Skeletal muscle tissue (tissue), 4 donors: ENCODE results near the gene AK4. TPM values are rescaled to one million over a fixed set of nuclear protein-coding genes. Genes with fewer than 3 reads are reported as not detected.
"Not testable (repeated sequence)": the region's sequence is repeated elsewhere in the genome, so short reads cannot be mapped to it uniquely, and the experiment has no call there.

ENCODE experiments used
- H3K27ac ChIP-seq: one replicate; pipeline ENCODE4 v1.7.0; 2013; ENCODE audit warnings: mild to moderate bottlenecking, low read depth, low read length, inconsistent platforms
- H3K27me3 ChIP-seq, 3 donors: one replicate each; pipeline ENCODE4 v1.7.0; 2013; ENCODE audit warnings: low read length in 3 of 3; ENCODE audit not compliant: control insufficient read depth in 3 of 3, insufficient read depth in 3 of 3
- H3K36me3 ChIP-seq, 3 donors: one replicate each; pipeline ENCODE4 v1.7.0; 2013; ENCODE audit warnings: low read length in 3 of 3; ENCODE audit not compliant: control insufficient read depth in 3 of 3, insufficient read depth in 3 of 3
- H3K4me1 ChIP-seq, 3 donors: one replicate each; pipeline ENCODE4 v1.7.0; 2013; ENCODE audit warnings: low read length in 3 of 3, mild to moderate bottlenecking in 3 of 3; ENCODE audit not compliant: control insufficient read depth in 3 of 3, insufficient read depth in 3 of 3
- H3K4me3 ChIP-seq, 3 donors: one replicate each; pipeline ENCODE4 v1.7.0; 2013; ENCODE audit warnings: low read length in 3 of 3
- H3K9ac ChIP-seq, 3 donors: one replicate each; pipeline ENCODE4 v1.7.0; 2013; ENCODE audit warnings: low read length in 3 of 3, mild to moderate bottlenecking in 3 of 3, moderate library complexity in 2 of 3, low read depth in 1 of 3
- H3K9me3 ChIP-seq, 3 donors: one replicate each; pipeline ENCODE4 v1.7.0; 2013; ENCODE audit warnings: low read length in 3 of 3; ENCODE audit not compliant: control insufficient read depth in 3 of 3
- total RNA-seq: library from RNA; depleted of rRNA; stranded (reverse); fragments of >200 nt; gene quantifications from one replicate; pipeline ENCODE4 v1.2.3, GENCODE V29; 2014
- donor health status: Osteomylitis.

Gene AK4
- total RNA-seq, 1 donor from 2014 or later = 6.8 TPM

DNA sequence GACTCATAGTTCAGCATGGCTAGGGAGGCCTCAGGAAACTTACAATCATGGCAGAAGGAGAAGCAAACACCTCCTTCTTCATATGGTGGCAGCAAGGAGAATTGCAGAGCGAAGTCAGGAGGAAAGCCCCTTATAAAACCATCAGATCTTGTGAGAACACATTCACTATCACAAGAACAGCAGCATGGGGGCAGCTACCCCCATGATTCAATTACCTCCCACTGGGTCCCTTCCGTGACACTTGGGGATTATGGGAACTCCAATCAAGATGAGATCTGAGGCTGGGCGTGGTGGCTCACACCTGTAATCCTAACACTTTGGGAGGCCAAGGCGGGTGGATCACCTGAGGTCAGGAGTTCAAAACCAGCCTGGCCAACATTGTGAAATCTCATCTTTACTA is 18.9 kb upstream of the AK4 start:
- not testable (repeated sequence) for H3K27me3 ChIP-seq

DNA sequence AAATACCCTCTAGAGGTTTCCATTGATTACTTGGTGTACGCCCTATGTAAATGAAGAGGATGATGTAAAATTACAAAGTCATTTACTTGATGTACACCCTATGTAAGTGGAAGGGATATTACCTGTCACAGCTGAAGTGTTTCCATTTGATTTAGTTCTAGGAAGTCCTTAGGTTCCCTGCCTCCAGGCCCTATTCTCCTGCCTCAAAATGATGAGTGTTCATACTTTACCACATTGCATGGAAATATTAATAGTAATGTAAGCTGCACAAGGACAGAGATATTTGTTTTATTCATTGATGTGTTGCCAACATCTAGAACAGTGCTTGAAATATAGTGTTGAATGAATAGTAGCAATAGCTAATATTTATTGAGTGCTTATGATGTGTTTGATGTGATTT is 9.5 kb upstream of the AK4 start:
- Histone ChIP-seq H3K27ac (no peak overlapping the region), H3K36me3 (no peaks in the 10 kb centered on the region), H3K4me1 (no peaks in the 10 kb centered on the region), H3K9ac (no peak overlapping the region), H3K9me3 (no peaks in the 10 kb centered on the region), H3K4me3 (no peak overlapping the region), H3K27me3 (no peaks in the 10 kb centered on the region)

More for the DNA sequence above, 18.9 kb upstream of the AK4 start:
- H3K4me1 ChIP-seq, H3K36me3 ChIP-seq, H3K27ac ChIP-seq, H3K4me3 ChIP-seq, H3K9me3 ChIP-seq, H3K9ac ChIP-seq: not testable (repeated sequence)

DNA sequence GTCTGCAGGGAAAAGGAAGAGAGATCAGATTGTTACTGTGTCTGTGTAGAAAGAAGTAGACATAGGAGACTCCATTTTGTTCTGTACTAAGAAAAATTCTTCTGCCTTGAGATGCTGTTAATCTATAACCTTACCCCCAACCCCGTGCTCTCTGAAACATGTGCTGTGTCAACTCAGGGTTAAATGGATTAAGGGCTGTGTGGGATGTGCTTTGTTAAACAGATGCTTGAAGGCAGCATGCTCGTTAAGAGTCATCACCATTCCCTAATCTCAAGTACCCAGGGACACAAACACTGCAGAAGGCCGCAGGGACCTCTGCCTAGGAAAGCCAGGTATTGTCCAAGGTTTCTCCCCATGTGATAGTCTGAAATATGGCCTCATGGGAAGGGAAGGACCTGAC is 8.2 kb upstream of the AK4 start:
- H3K4me3 ChIP-seq, H3K9me3 ChIP-seq, H3K36me3 ChIP-seq, H3K9ac ChIP-seq, H3K27ac ChIP-seq, H3K4me1 ChIP-seq, H3K27me3 ChIP-seq: not testable (repeated sequence)

DNA sequence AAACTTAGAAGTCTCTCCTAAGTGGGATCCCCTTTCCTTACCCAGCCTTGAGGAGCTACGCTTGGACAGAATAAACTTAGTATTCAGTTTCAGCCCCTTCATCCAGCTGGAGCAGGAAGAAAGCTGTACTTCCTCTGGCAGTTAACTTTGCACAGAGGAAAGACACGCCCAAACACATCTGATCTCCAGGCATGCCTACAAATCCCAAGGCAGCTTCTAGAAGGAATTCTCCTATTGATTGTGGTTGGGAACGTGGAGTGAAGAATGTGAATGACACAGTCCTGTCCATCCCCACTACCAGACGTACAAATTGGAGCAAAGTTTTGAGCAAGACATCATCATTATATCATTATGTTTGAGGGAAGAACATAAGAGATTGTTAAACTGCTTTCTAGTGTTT is 6.6 kb upstream of the AK4 start:
- Histone ChIP-seq H3K36me3 (no peaks in the 10 kb centered on the region), H3K9ac (no peak overlapping the region), H3K4me3 (no peak overlapping the region), H3K27ac (no peak overlapping the region), H3K9me3 (no peaks in the 10 kb centered on the region), H3K27me3 (peaks cover 4 to 11% (median 5%) of the 10 kb centered on the region in 3 donors), H3K4me1 (no peaks in the 10 kb centered on the region)

DNA sequence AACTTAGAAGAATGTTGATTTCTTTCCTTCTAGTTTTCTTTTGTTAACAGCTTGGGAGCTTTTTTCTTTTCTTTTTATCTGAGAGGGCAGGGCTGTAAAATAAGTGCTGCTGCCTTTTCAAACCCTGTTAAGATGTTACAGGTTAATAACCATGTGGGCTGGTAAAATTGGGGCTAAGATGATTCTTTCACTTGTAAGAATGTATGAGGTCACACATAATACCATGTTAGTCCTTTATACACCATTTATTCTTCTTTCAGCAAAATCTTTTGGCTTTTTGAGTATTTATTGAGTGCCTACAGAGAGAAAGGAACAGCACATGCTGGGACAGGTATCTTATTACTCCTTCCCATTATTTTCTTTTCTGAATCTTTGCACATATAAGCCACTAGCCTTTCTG is 6.1 kb upstream of the AK4 start:
- no peaks in the 10 kb centered on the region for H3K9me3 ChIP-seq
- peaks cover 2% of the 10 kb centered on the region in 3 donors for H3K4me1 ChIP-seq
- no peaks in the 10 kb centered on the region for H3K36me3 ChIP-seq
- H3K27ac ChIP-seq = no peak overlapping the region
- H3K4me3 ChIP-seq = no peak overlapping the region
- peaks cover 4 to 17% (median 10%) of the 10 kb centered on the region in 3 donors for H3K27me3 ChIP-seq
- no peak overlapping the region for H3K9ac ChIP-seq

DNA sequence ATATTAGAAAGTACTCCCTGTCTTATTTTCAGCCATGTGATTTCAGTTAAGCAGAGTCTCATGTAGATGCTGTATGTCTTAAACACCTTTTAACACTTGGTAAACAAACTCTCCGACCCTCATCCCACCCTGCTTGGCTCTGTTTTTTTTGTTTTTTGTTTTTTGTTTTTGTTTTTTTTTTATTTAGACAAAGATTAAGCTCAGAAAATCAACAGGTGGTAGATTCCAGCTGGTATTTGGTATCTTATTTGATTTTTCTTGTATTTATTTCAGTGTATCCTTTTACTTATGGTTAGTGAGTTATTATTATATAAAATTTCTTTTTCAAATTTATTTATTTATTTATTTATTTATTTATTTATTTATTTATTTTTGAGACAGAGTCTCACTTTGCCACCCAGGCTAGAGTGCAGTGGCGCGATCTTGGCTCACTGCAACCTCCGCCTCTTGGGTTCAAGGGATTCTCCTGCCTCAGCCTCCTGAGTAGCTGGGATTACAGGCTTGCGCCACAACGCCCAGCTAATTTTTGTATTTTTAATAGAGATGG is 4.8 kb upstream of the AK4 start:
- H3K27ac ChIP-seq, H3K4me3 ChIP-seq, H3K4me1 ChIP-seq, H3K36me3 ChIP-seq, H3K9ac ChIP-seq, H3K9me3 ChIP-seq: not testable (repeated sequence)
- peaks cover 4 to 24% (median 13%) of the 10 kb centered on the region in 3 donors for H3K27me3 ChIP-seq

DNA sequence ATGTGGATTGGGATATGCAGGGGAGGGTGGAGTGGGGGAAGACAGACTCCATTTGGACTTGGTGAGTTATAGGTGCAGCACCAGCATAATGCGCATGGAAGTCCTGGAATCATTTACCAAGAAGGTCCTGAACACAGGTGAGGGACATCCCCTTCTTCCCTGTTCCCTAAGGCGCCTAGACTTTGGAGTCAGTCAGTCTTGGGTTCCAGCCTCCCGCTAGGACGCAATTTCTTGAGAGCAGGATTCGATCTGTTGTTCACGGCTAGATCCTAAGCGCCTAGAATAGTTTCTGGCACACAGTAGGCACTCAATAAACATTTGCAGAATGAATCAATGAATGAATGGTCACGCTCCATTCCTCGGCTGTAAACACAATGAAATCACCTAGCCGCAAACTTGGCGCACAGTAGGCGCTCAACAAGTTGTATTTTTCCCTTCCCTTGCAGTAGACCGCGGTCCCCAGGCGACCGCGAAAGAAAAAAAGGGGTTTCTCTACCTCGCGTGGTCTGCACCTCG is 1.0 kb upstream of the AK4 start:
- Histone ChIP-seq H3K36me3 (no peaks in the 10 kb centered on the region), H3K27me3 (peaks cover 4 to 29% (median 13%) of the 10 kb centered on the region in 3 donors), H3K4me3 (peak overlapping the region; percentile 73 to 77 (median 75)), H3K9ac (peak overlapping the region; percentile 53 to 77 (median 70)), H3K4me1 (peaks cover 7 to 13% (median 9%) of the 10 kb centered on the region in 3 donors), H3K27ac (no peak overlapping the region), H3K9me3 (no peaks in the 10 kb centered on the region)

DNA sequence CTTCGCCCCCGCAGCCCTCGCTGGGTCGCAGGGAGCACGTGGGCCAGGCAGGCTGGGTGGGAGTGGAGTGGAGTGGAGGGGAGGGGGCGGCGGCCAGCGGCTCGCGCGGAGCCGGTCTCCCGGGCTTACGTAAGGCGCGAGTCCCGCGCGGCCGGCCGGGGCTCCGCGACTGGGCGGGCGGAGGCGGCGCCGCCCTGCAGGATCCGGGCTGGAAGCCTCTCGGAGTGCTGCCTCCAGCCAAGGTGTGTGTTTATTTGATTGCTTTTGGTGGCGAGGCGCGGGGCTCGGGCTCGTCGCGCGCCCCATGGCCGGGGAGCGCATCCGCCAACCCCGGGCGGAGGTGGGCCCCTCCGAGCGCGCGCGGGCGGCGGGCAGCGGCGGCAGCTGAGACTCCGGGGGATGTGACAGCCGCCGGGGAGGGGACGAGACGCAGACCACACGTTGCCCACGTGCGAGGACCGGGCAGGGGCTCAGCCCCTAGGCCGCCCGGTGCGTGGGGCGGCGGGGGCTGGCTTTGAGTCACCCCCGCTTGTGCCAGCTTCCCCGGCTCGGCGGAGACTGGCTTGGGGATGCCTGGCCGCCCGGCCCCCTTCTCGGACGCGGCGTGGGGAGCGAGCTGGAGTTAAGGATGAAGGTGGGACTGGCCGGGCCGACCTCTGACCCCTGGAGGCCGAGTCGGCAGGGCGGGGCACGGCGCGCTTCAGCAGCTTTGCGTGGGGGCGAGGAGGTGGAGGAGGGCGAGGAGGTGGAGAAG is 402 bp upstream of the AK4 start:
- peak overlapping the region; percentile 12 for H3K27ac ChIP-seq
- H3K4me1 ChIP-seq = peaks cover 7 to 13% (median 9%) of the 10 kb centered on the region in 3 donors
- no peaks in the 10 kb centered on the region for H3K9me3 ChIP-seq
- H3K9ac ChIP-seq = peak overlapping the region; percentile 64 to 77 (median 70)
- H3K27me3 ChIP-seq = peaks cover 4 to 29% (median 13%) of the 10 kb centered on the region in 3 donors
- no peaks in the 10 kb centered on the region for H3K36me3 ChIP-seq
- H3K4me3 ChIP-seq = peak overlapping the region; percentile 73 to 77 (median 75)

DNA sequence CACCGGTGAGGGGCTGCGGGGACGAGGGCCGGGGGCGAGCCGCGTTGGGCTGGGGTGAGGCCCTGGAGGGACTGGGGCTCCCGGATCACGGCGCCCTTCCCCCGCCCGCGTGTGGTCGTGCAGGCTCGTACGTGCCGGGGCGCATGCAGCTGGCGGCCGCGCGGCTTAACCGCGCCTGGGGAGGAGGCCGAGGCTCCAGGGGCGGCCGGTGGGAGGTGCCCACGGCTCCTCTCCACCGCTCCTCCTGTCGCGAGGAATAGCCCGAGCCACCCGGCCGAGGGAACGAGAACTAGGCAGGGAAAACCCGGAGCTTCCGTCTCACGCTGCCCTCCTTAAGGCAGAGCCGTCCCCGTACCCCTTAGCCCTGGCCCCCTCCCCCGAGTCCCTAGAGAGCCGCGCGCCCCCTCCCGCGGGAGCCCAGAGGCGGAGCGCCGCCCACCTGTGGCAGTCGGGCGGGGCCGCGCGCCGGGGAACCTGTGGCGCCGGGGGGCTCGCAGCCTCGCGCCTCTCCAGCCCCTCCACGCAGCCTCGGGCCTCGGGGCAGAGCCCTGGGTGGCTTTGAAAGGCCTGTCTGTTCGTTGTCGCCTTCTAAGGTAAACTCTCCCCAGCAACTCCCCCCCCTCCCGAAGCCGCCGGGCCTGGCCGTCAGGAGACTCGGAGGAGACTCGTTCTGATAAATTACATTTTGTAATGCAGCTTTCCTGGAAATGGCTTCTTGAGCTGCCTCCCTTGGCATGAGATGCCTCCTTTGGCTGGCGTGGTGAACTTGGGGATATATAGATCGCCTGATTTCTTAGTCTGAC is 746 bp downstream of the AK4 start:
- peak overlapping the region in 2 of 3 donors; percentile 59 to 74 for H3K9ac ChIP-seq
- H3K36me3 ChIP-seq = no peaks in the 10 kb centered on the region
- H3K27ac ChIP-seq = peak overlapping the region; percentile 69
- H3K4me3 ChIP-seq = peak overlapping the region; percentile 51 to 69 (median 67)
- H3K27me3 ChIP-seq = peaks cover 4 to 29% (median 13%) of the 10 kb centered on the region in 3 donors
- H3K4me1 ChIP-seq = peaks cover 7 to 13% (median 9%) of the 10 kb centered on the region in 3 donors
- H3K9me3 ChIP-seq = no peaks in the 10 kb centered on the region
